Choroid plexus epithelial cell (primary cell): ENCODE results near the gene FSTL4.

Experiments
- DNase-seq: peaks from one replicate; pipeline ENCODE4 v3.0.0-alpha.2; 2010; ENCODE audit warnings: low read depth
- H3K4me3 ChIP-seq: 2 replicates; pipeline ENCODE4 v1.5.1; 2011; ENCODE audit warnings: low read depth, mild to moderate bottlenecking, control low read depth, low read length, moderate library complexity
- TF ChIP-seq, protein P1 (sequence below): conservative IDR thresholded peaks from 2 replicates; pipeline ENCODE4 v1.5.1; 2011; ENCODE audit warnings: low read depth, mild to moderate bottlenecking, control low read depth, inconsistent platforms, low read length, moderate library complexity

FSTL4 gene

GRCh38 chr5:133487093-133487492 is 125.2 kb downstream of the FSTL4 start:
- H3K4me3 ChIP-seq = no peak overlapping the region
- TF ChIP-seq, protein P1, sequence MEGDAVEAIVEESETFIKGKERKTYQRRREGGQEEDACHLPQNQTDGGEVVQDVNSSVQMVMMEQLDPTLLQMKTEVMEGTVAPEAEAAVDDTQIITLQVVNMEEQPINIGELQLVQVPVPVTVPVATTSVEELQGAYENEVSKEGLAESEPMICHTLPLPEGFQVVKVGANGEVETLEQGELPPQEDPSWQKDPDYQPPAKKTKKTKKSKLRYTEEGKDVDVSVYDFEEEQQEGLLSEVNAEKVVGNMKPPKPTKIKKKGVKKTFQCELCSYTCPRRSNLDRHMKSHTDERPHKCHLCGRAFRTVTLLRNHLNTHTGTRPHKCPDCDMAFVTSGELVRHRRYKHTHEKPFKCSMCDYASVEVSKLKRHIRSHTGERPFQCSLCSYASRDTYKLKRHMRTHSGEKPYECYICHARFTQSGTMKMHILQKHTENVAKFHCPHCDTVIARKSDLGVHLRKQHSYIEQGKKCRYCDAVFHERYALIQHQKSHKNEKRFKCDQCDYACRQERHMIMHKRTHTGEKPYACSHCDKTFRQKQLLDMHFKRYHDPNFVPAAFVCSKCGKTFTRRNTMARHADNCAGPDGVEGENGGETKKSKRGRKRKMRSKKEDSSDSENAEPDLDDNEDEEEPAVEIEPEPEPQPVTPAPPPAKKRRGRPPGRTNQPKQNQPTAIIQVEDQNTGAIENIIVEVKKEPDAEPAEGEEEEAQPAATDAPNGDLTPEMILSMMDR = no peak
- DNase-seq = no peak

DNA sequence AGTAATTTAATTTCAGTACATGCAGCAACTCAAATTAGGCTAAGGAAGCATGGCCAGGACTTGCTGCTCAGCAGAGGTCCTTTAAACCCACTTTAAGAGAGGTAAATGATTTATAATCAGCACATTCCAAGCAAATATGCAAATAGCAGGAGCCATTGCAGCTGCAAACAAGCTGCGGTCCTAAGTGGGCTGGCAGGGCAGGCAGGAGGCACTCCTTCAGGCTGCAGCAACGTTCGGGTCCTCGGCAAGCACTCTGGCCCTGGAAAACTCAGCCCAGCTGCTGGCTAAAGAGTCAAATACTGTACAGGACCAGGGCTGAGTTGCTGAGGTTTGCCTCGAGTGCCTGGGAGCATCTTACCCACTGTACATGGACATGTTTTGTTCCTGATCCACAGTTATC is 126.9 kb downstream of the FSTL4 start:
- DNase-seq = no peak
- no peak overlapping the region for H3K4me3 ChIP-seq
- TF ChIP-seq, protein P1 = no peak

DNA sequence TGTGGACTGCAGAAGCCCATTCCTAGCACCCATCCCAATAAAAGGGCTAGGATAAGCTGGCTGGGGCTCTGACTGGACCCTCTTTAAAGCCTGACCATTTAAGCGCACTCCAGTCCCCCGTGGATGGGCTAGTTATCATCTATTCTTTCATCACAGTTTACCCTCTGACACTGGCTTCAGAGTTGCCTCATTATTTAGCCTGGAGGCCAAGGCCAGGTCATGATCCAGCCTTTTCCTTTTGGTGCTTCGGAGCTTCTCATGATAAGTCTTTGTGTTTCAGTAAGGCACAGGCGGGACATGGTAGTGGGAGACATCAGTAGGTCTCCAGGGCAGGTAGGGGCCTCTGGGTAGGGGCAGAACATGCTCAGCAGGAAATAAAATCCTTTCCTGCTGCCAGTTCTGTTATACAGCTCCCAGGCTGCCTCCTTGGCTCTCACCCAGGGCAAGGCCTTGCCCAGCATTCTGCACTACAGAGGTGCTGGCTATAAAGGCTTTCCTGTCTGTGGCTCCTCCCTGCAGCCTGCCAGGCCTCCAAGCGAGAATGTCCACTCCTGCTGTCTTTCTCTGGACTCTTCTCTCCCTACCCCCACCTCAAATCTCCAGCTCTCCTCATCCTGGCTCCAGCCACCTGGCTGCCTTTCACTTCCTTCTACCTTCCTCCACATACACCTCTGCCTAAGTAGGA is 128.8 kb downstream of the FSTL4 start:
- TF ChIP-seq, protein P1 = no peak
- H3K4me3 ChIP-seq = no peak overlapping the region
- no peak for DNase-seq

- no peak overlapping the region for H3K4me3 ChIP-seq
- TF ChIP-seq, protein P1 = no peak
- DNase-seq = no peak
Observed at GRCh38 chr5:133482028-133482427, 130.3 kb downstream of the FSTL4 start.

GRCh38 chr5:133480866-133481265 is 131.5 kb downstream of the FSTL4 start:
- no peak overlapping the region for H3K4me3 ChIP-seq
- DNase-seq = no peak
- TF ChIP-seq, protein P1 = no peak

- no peak for DNase-seq
- no peak overlapping the region for H3K4me3 ChIP-seq
- TF ChIP-seq, protein P1 = no peak
Observed at GRCh38 chr5:133480366-133480765, 132.0 kb downstream of the FSTL4 start.
